Tibial artery (tissue), 4 donors: ENCODE measurements around the gene SLC2A9.

Source experiments
- DNase-seq, 2 donors: peaks; one replicate each; pipeline ENCODE4 v3.0.0-alpha.2; 2019
- H3K27ac ChIP-seq, 2 donors: fragments of 200-600 bp; sonication (generic) in 1 of 2; 1 replicate in 1 of 2; 2 replicates in 1 of 2; pipeline ENCODE4 v1.5.1; 2018 to 2019; ENCODE audit warnings: mild to moderate bottlenecking in 1 of 2
- H3K27me3 ChIP-seq, 2 donors: fragments of 200-600 bp; sonication (generic) in 1 of 2; one replicate each; pipeline versions ENCODE4 v1.5.1 to v1.6.0; 2016 to 2019
- H3K36me3 ChIP-seq, 3 donors: fragments of 200-600 bp; sonication (generic) in 2 of 3; one replicate each; pipeline ENCODE4 v1.5.1; 2016 to 2019; ENCODE audit warnings: mild to moderate bottlenecking in 2 of 3
- H3K4me1 ChIP-seq, 4 donors: fragments of 200-600 bp; sonication (generic) in 2 of 4; 1 replicate in 3 of 4; 2 replicates in 1 of 4; pipeline ENCODE4 v1.5.1; 2016 to 2019
- H3K4me3 ChIP-seq, 2 donors: fragments of 200-600 bp; sonication (generic) in 1 of 2; 1 replicate in 1 of 2; 2 replicates in 1 of 2; pipeline ENCODE4 v1.5.1; 2018 to 2019; ENCODE audit warnings: mild to moderate bottlenecking in 2 of 2
- H3K9me3 ChIP-seq, 3 donors: fragments of 200-600 bp; sonication (generic) in 1 of 3; one replicate each; pipeline ENCODE4 v1.5.1; 2016 to 2019
- CTCF ChIP-seq, 2 experiments: fragments of 200-600 bp in 1 of 2; fragments of 450-650 bp in 1 of 2; IDR thresholded peaks; one replicate each; pipeline ENCODE4 v1.5.1; 2017 to 2019; ENCODE audit warnings: antibody characterized with exemption in 2 of 2, mild to moderate bottlenecking in 1 of 2, moderate library complexity in 1 of 2
- intact Hi-C: fragments of 100-400 bp; cut with DNase I; formaldehyde crosslinking; loops from one replicate; pipeline ENCODE4 v1.15.0; 2023; ENCODE audit warnings: low total_unique reads

SLC2A9 gene

GRCh38 chr4:10007793-10008608, 13.3 kb downstream of the SLC2A9 start:
- Histone ChIP-seq H3K4me1 (peaks cover 0 to 30% (median 20%) of the 10 kb centered on the region in 4 donors), H3K9me3 (no peaks in the 10 kb centered on the region), H3K27me3 (no peaks in the 10 kb centered on the region), H3K27ac (no peak overlapping the region), H3K36me3 (no peaks in the 10 kb centered on the region), H3K4me3 (no peak overlapping the region)
- no peak for DNase-seq
- no peak for TF ChIP-seq CTCF (IDR thresholded peaks at IDR 0.05)
- intact Hi-C loops: no loop called here

- peaks cover 0 to 30% (median 20%) of the 10 kb centered on the region in 4 donors for H3K4me1 ChIP-seq
- H3K9me3 ChIP-seq: no peaks in the 10 kb centered on the region
- no peaks in the 10 kb centered on the region for H3K36me3 ChIP-seq
- H3K27ac ChIP-seq: peak overlapping the region in 1 of 2 donors; percentile 42
- no peaks in the 10 kb centered on the region for H3K27me3 ChIP-seq
- H3K4me3 ChIP-seq: no peak overlapping the region
- intact Hi-C loops: no loop called here
- TF ChIP-seq CTCF (IDR thresholded peaks at IDR 0.05): no peak
- DNase-seq: no peak
These were observed 13.9 kb downstream of the SLC2A9 start for GRCh38 chr4:10007436-10007740.

- peak in 1 of 2 donors; percentile 38 for DNase-seq
- intact Hi-C loops: no loop called here
- no peaks in the 10 kb centered on the region for H3K27me3 ChIP-seq
- TF ChIP-seq CTCF (IDR thresholded peaks at IDR 0.05): no peak
- peak overlapping the region; percentile 42 to 52 for H3K27ac ChIP-seq
- H3K4me3 ChIP-seq: no peak overlapping the region
- H3K4me1 ChIP-seq: peaks cover 0 to 30% (median 20%) of the 10 kb centered on the region in 4 donors
- H3K9me3 ChIP-seq: no peaks in the 10 kb centered on the region
- no peaks in the 10 kb centered on the region for H3K36me3 ChIP-seq
These were observed 14.5 kb downstream of the SLC2A9 start for GRCh38 chr4:10006601-10007435.

GRCh38 chr4:10006231-10006600, 15.1 kb downstream of the SLC2A9 start:
- Histone ChIP-seq H3K27ac (peak overlapping the region; percentile 42 to 52), H3K4me1 (peaks cover 0 to 30% (median 20%) of the 10 kb centered on the region in 4 donors), H3K9me3 (no peaks in the 10 kb centered on the region), H3K27me3 (no peaks in the 10 kb centered on the region), H3K36me3 (no peaks in the 10 kb centered on the region), H3K4me3 (no peak overlapping the region)
- TF ChIP-seq CTCF (IDR thresholded peaks at IDR 0.05): no peak
- intact Hi-C loops: no loop called here
- DNase-seq: peak; percentile 75 to 82

- Histone ChIP-seq H3K4me3 (no peak overlapping the region), H3K27me3 (no peaks in the 10 kb centered on the region), H3K27ac (peak overlapping the region in 1 of 2 donors; percentile 52), H3K9me3 (no peaks in the 10 kb centered on the region), H3K4me1 (peaks cover 0 to 30% (median 20%) of the 10 kb centered on the region in 4 donors), H3K36me3 (no peaks in the 10 kb centered on the region)
- intact Hi-C loops: no loop called here
- DNase-seq: no peak
- TF ChIP-seq CTCF (IDR thresholded peaks at IDR 0.05): no peak
These were observed 15.7 kb downstream of the SLC2A9 start for GRCh38 chr4:10005632-10006031.
